Upper lobe of right lung (tissue), 1 donor: ENCODE data around the gene FAM167B. TPM values are rescaled to one million over a fixed set of nuclear protein-coding genes. Genes with fewer than 3 reads are reported as not detected.
"Not testable (repeated sequence)": the region's sequence is repeated elsewhere in the genome, so short reads cannot be mapped to it uniquely, and the experiment has no call there.

Source experiments
- ATAC-seq: fragments of 200-7000 bp; cut with Tn5 transposase; one replicate; pipeline ENCODE4 v1.9.1; 2020; ENCODE audit warnings: mild to moderate bottlenecking, moderate library complexity
- DNase-seq: peaks from one replicate; pipeline ENCODE4 v3.0.0-alpha.2; 2020
- H3K27ac ChIP-seq: fragments of 200-600 bp; one replicate; pipeline ENCODE4 v1.8.0; 2022
- H3K27me3 ChIP-seq: fragments of 200-600 bp; one replicate; pipeline ENCODE4 v1.8.0; 2022; ENCODE audit warnings: mild to moderate bottlenecking
- H3K36me3 ChIP-seq: fragments of 200-600 bp; one replicate; pipeline ENCODE4 v1.8.0; 2022
- H3K4me1 ChIP-seq: fragments of 200-600 bp; one replicate; pipeline ENCODE4 v1.8.0; 2022
- H3K4me3 ChIP-seq: fragments of 200-600 bp; one replicate; pipeline ENCODE4 v1.8.0; 2022; ENCODE audit warnings: mild to moderate bottlenecking
- H3K9me3 ChIP-seq: fragments of 200-600 bp; one replicate; pipeline ENCODE4 v1.8.0; 2022
- intact Hi-C: fragments of 100-400 bp; cut with DNase I; formaldehyde crosslinking; loops from one replicate; pipeline ENCODE4 v1.11.0; 2022
- total RNA-seq: library from RNA; stranded (reverse); fragmentation: NEBNext Ultra II Directional; extraction: Animal tissue kit (Norgen Biotek cat#: 25700); gene quantifications from one replicate; pipeline ENCODE4 v1.2.1, GENCODE V29; 2021
- TF ChIP-seq, protein P1 (sequence below): fragments of 200-600 bp; IDR thresholded peaks from one replicate; pipeline ENCODE4 v1.8.0; 2022; ENCODE audit warnings: antibody characterized with exemption
- donor health status: DM: no; HTN: yes; CAD: no; lungs with severe emphysema.

FAM167B gene
- total RNA-seq, 1 donor from 2014 or later, result 65.9 TPM

DNA sequence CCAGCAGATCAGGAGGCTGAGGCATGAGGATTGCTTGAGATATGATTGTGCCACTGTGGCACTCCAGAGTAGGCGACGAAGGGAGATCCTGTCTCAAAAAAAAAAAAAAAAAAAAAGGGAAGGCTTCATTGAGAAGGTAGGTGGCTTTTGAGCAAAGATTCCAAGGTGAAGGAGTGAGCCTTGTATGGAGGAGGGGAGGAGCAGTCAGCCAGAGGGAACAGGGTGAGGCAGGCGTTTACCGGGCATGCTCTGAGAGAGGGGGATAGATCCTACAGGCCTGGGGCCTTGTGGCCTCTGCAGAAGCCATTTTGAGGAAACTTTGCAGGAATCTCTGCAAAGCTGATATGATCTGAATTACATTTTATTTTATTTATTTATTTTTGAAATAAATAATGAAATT lies 39.7 kb downstream of the FAM167B start:
- Histone ChIP-seq H3K9me3 (no peaks in the 10 kb centered on the region), H3K36me3 (no peaks in the 10 kb centered on the region), H3K27ac (no peak overlapping the region), H3K4me3 (no peak overlapping the region), H3K4me1 (peaks cover 5% of the 10 kb centered on the region), H3K27me3 (no peaks in the 10 kb centered on the region)
- TF ChIP-seq, protein P1, sequence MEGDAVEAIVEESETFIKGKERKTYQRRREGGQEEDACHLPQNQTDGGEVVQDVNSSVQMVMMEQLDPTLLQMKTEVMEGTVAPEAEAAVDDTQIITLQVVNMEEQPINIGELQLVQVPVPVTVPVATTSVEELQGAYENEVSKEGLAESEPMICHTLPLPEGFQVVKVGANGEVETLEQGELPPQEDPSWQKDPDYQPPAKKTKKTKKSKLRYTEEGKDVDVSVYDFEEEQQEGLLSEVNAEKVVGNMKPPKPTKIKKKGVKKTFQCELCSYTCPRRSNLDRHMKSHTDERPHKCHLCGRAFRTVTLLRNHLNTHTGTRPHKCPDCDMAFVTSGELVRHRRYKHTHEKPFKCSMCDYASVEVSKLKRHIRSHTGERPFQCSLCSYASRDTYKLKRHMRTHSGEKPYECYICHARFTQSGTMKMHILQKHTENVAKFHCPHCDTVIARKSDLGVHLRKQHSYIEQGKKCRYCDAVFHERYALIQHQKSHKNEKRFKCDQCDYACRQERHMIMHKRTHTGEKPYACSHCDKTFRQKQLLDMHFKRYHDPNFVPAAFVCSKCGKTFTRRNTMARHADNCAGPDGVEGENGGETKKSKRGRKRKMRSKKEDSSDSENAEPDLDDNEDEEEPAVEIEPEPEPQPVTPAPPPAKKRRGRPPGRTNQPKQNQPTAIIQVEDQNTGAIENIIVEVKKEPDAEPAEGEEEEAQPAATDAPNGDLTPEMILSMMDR, result no peak
- intact Hi-C loops, result no loop called here
- ATAC-seq, result no peak
- DNase-seq, result no peak

DNA sequence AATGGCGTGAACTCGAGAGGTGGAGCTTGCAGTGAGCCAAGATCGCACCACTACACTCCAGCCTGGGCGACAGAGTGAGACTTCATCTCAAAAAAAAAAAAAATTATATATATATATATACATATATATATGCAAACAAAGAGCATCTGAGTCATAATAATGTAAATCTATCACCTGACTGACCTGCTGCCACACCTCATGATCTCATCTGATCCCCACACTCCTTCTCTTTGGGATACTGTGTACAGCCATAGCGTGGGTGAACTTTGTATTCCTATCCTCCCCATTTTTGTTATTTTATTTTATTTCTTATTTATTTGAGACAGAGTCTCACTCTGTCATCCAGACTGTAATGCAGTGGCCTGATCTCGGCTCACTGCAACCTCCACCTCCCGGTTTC lies 42.2 kb downstream of the FAM167B start:
- TF ChIP-seq, protein P1, result no peak
- Histone ChIP-seq H3K4me1 (peaks cover 14% of the 10 kb centered on the region), H3K27me3 (no peaks in the 10 kb centered on the region), H3K27ac (no peak overlapping the region), H3K4me3 (no peak overlapping the region), H3K36me3 (no peaks in the 10 kb centered on the region), H3K9me3 (no peaks in the 10 kb centered on the region)
- DNase-seq, result no peak
- ATAC-seq, result no peak
- intact Hi-C loops, result no loop called here

DNA sequence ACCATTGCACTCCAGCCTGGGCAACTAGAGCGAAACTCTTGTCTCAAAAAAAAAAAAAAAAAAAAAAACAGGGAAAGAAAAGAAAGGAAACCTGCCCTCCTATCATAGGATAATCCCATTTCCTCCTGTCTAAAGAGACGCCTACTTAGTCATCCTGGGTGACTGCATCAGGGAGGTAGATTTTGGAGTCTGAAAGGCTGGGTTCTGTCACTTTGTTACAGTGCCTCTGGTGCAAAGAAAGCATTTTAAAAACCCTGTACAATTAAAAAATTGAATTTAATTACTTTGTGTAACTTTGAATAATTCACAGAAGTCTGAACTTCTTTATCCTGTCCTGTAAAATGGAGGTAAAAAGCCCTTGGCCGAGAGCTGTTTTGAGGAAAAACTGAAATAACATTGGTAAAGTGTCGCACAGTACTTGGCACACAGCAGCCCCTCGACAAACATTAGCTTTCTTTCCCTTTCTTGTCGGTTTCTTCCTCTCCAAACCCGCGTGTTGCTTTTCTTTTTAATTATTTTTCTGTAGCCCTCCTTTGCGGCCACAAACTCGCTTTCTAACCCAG lies 44.2 kb downstream of the FAM167B start:
- H3K9me3 ChIP-seq, result no peaks in the 10 kb centered on the region
- peak overlapping the region; percentile 92 for H3K4me3 ChIP-seq
- intact Hi-C loops, result loop anchor here (10.0 kb wide), 1 partner anchor 46 kb away; the partner anchor contains the start of gene FAM167B
- peak overlapping the region; percentile 83 for H3K27ac ChIP-seq
- peaks cover 14% of the 10 kb centered on the region for H3K4me1 ChIP-seq
- no peaks in the 10 kb centered on the region for H3K27me3 ChIP-seq
- ATAC-seq (no peak), DNase-seq (no peak)
- TF ChIP-seq, protein P1, result no peak
- no peaks in the 10 kb centered on the region for H3K36me3 ChIP-seq

DNA sequence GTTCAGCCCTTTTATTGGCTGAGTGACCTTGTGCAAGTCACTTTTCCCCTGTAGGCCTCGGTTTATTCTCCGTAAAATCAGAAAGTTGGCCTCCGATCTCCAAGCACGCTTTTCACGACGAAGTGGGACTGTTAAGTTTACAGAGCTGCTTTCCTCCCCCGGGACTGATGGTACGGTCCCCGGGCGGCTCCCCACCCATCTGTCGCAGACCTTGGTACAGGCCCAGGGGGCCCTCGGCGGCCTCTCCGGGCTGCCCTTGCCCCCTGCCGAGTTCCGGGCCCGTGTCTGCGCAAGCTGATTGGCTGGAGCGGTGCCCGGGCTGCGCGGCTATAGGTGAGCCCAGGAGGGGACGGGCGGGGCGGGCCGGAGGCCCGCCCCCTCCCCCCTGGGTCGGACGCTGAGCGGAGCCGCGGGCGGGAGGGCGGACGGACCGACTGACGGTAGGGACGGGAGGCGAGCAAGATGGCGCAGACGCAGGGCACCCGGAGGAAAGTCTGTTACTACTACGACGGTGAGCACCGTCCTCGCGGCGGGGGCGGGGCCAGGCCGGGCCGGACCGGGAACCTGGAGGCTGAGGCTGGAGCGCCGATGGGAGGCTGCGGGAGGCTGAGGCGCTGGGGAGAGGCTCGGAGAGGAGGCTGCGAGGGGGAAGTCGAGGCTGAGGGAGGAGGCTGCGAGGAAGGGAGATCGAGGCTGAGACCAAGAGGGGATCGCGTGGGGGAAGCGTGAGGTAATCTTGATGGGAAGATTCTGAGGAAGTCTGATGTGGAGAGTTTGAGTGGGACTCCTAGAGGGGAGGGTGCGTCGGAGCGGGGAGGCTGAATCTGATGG lies 44.9 kb downstream of the FAM167B start, which contains the start of gene HDAC1:
TSS of gene HDAC1 (plus strand) at position 376 of the 831 bp plus-strand sequence. CDS start at position 463, 87 bp downstream.
- DNase-seq (peak; percentile 99), ATAC-seq (peak; percentile 99)
- Histone ChIP-seq H3K9me3 (no peaks in the 10 kb centered on the region), H3K4me1 (peaks cover 14% of the 10 kb centered on the region), H3K4me3 (peak within 1 kb of the TSS; percentile 92), H3K27me3 (no peaks in the 10 kb centered on the region), H3K27ac (peak within 1 kb of the TSS; percentile 83), H3K36me3 (no peaks in the 10 kb centered on the region)
- TF ChIP-seq, protein P1, result no peak
- intact Hi-C loops, result loop anchor here (10.0 kb wide), 1 partner anchor 47 kb away; the partner anchor contains the start of gene FAM167B

DNA sequence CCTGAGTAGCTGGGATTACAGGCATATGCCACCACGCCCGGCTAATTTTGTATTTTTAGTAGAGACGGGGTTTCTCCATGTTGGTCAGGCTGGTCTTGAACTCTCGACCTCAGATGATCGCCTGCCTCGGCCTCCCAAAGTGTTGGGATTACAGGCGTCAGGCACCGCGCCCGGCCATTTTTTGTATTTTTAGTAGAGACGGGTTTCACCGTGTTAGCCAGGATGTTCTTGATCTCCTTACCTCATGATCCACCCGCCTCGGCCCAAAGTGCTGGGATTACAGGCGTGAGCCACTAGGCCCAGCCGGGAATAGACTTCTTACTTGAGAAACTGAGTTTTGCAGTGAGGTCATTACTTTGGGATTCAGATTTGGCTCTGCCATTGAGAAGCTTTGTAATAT lies 51.2 kb downstream of the FAM167B start:
- not testable (repeated sequence) for ATAC-seq, H3K36me3 ChIP-seq, DNase-seq, H3K27me3 ChIP-seq, H3K4me1 ChIP-seq, H3K9me3 ChIP-seq, H3K27ac ChIP-seq, H3K4me3 ChIP-seq
- intact Hi-C loops, result loop anchor here (10.0 kb wide), 1 partner anchor 53 kb away; the partner anchor contains the start of gene FAM167B

Other genes with a start within 250 kb of the FAM167B start
- gene KHDRBS1, start 233.4 kb upstream of the FAM167B start, total RNA-seq, result 81.7 TPM
- 18.1 TPM for gene TMEM39B, start 174.3 kb upstream of the FAM167B start, total RNA-seq
- 69.2 TPM for gene KPNA6, start 139.2 kb upstream of the FAM167B start, total RNA-seq
- gene TXLNA, start 67.5 kb upstream of the FAM167B start, total RNA-seq, result 47.5 TPM
- 2.7 TPM for gene CCDC28B, start 46.6 kb upstream of the FAM167B start, total RNA-seq
- 1.2 TPM for gene IQCC, start 41.6 kb upstream of the FAM167B start, total RNA-seq
- gene DCDC2B, start 38.1 kb upstream of the FAM167B start, total RNA-seq, result not detected
- gene TMEM234, start 24.9 kb upstream of the FAM167B start, total RNA-seq, result 22.3 TPM
- gene EIF3I, start 24.8 kb upstream of the FAM167B start, total RNA-seq, result 116 TPM
- gene LCK, start 4.0 kb downstream of the FAM167B start, total RNA-seq, result 8.3 TPM
- gene HDAC1, start 44.9 kb downstream of the FAM167B start, total RNA-seq, result 71.2 TPM
- gene MARCKSL1, start 89.0 kb downstream of the FAM167B start, total RNA-seq, result 44.5 TPM
- 9.3 TPM for gene FAM229A, start 115.3 kb downstream of the FAM167B start, total RNA-seq
- gene TSSK3, start 115.3 kb downstream of the FAM167B start, total RNA-seq, result 2.5 TPM
- gene BSDC1, start 147.2 kb downstream of the FAM167B start, total RNA-seq, result 67.6 TPM
- not detected for gene ZBTB8B, start 217.8 kb downstream of the FAM167B start, total RNA-seq